HPDE6-E6E7 (cell line): ENCODE results near the gene TUBB2B.
A peak's percentile ranks its signal among the peaks of the same experiment; 100 is the strongest.
"Not testable (repeated sequence)": the region's sequence is repeated elsewhere in the genome, so short reads cannot be mapped to it uniquely, and the experiment has no call there.

Experiments used
- DNase-seq: peaks from one replicate; pipeline ENCODE4 v3.0.0; 2011; ENCODE audit warnings: missing footprints; ENCODE audit errors: extremely low spot score

TUBB2B gene

DNA sequence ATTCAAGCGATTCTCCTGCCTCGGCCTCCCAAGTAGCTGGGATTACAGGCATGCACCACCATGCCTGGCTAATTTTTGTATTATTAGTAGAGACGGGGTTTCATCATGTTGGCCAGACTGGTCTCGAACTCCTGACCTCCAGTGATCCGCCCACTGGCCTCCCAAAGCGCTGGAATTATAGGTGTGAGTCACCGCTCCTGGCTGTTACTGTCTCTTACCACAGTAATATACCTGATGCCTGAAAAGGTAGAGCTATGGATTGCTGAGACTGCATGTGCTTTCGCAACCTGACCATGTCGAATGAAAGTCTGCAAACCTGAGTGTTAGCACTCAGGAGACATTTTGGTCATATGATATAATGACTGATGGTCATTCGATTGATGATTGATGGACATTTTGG lies 38.3 kb downstream of the TUBB2B start:
- DNase-seq, result not testable (repeated sequence)

- DNase-seq, result no peak
Observed at GRCh38 chr6:3188262-3188661, 39.2 kb downstream of the TUBB2B start.

DNA sequence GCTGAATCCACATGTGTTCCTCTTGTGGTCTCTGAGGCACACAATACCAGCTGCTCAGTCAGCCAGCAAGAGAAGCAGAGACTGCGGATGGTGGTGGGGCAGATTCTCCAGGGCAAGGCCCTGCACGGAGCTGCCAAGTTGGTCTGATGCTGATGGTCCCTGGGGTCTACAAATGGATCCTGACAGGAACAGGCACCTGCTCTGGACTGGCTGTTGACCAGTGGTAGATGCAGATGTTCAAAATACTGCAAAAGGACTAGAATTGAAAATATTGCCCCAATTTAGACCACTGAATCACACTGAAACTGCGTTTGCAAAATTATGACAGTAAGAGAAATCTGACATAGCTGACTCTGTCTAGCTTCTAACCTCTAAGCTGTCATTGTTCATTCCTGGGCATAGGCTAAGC lies 40.5 kb downstream of the TUBB2B start:
- DNase-seq, result no peak

DNA sequence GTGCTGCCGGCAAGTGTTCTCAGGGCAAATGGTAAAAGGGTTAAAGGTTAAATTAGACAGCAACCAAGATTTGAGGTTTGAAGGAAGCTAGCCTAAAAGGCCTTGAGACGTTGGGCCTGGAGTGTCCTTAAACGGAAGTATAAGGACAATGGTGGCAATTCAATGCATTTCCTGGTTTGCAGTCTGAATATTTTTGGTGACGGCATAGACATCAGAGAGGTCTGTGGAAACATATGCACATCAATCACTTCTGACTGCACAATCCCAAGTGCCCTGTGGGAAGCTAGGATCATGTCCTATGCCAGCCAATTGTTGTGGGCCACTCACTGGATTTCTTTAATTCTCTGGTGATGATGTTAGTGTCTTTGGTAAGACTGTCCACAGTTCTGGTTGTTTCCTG lies 44.4 kb downstream of the TUBB2B start:
- no peak for DNase-seq

DNA sequence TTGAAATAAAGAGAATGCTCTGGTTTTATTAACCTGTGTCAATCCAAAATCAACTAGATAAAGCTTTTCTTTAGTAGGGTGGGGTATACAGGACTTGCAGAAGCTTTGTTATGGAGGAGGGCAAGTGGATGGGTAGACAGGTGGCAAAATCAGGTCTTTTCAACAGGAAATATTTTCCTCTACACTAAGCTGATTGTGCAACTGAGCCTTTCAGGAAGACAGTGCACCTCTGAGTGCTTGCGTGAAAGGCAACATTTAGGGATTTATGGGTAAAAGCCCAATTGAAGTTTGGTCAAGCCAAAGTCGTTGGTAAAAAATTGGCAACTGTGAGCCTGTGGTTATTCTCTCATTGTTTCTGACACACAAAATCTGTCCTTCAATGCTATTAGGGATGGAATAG lies 46.3 kb downstream of the TUBB2B start:
- DNase-seq, result no peak

DNA sequence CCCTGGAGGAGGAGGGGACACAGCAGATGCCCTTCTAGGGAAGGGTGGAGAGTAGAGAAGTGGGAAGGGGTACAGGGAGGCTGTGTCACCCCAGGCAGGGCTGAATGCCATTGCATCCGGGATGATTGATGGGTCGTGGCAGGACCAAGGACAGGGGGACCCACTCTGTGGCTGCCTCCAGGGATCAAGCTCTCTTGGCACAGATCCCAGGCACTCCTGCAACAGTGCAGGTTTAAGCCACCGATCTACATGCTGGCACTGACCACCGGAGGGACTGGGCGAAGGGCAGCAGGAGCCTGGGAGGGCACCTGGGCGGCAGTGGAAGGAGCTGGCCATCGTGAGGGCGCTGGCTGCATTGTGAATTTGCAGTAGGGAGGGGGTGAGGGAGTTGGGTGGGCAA lies 47.5 kb downstream of the TUBB2B start:
- not testable (repeated sequence) for DNase-seq

GRCh38 chr6:3178666-3179065 lies 48.8 kb downstream of the TUBB2B start:
- not testable (repeated sequence) for DNase-seq

GRCh38 chr6:3176562-3177355 lies 50.7 kb downstream of the TUBB2B start:
- peak; percentile 79 for DNase-seq

GRCh38 chr6:3175715-3176402 lies 51.6 kb downstream of the TUBB2B start:
- no peak for DNase-seq
